GM19035 (cell line): ENCODE data around the gene LACC1.

Source experiments
- ATAC-seq: cut with Tn5 transposase; IDR thresholded peaks from one replicate; pipeline ENCODE4 v1.9.1; 2021; ENCODE audit not compliant: unreplicated experiment

Gene LACC1

GRCh38 chr13:43939086-43939485, 59.4 kb downstream of the LACC1 start:
- no peak for ATAC-seq

GRCh38 chr13:43942286-43942685, 62.6 kb downstream of the LACC1 start:
- no peak for ATAC-seq
